ENCODE measurements around the gene FAM217B.

FAM217B gene

DNA sequence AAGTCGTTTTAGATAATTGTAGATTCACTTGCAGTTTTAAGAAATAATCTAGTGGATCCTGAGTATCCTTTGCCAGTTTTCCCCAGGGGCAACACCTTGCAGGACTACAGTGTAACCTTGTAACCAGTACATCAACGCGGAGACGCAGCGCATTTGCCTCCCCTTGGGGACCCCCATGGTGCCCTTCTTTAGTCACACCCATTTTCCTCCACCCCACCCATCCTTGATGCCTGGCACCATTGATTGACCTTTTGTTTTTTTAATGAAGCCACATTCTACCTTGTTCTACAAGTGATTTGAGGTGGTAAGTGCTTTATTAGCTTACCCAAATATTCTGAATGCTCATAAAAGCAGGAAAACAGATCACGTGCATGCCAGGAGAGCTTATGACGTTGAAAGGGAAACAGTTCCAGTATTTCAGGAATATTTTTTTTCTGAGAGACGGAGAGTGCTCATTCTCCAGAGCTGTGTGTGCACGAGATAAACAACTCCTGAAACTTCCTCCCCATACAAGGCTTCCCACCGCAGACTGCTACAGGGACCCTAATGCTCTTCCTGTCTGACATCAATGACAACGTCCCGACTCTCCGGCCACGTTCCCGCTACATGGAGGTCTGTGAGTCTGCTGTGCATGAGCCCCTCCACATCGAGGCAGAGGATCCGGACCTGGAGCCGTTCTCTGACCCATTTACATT lies 53.7 kb downstream of the FAM217B start:
- H3K4me3 ChIP-seq (ENCODE audit: low read depth in 1 of 2, low read length in 1 of 2), result peak overlapping the region; percentile 11 to 32
- no peaks in the 10 kb centered on the region for H3K9me3 ChIP-seq
- H3K4me1 ChIP-seq (ENCODE audit: control insufficient read depth in 1 of 2, insufficient read depth in 1 of 2, low read depth in 1 of 2, low read length in 1 of 2), result peaks cover 35 to 48% of the 10 kb centered on the region in 2 experiments
- no peaks in the 10 kb centered on the region for H3K36me3 ChIP-seq
- no peaks in the 10 kb centered on the region for H3K27me3 ChIP-seq
- peak overlapping the region; percentile 37 for H3K27ac ChIP-seq
- no peak for TF ChIP-seq CTCF (IDR thresholded peaks at IDR 0.05)

DNA sequence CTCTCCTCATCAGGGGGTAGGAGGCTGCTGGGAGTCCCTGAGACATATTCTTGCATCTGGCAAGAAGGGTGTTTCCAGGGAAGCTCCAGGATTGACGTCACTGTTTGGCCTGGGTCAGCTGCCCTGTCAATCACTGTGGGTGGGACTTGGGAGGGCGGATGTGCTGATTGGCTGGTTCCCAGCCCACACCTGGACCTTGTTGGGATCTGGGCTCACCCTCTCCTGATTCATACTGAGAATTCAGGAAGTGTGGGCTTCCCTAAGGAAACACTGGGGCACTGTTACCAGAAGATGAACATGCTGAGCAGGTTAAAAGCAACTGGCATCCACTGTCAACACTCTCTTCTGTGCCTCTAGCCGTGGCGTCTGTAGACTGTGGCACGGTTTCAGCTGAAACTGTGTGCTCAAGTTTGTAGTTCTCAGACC lies 54.5 kb downstream of the FAM217B start:
- Histone ChIP-seq H3K4me1 (ENCODE audit: control insufficient read depth in 1 of 2, insufficient read depth in 1 of 2, low read depth in 1 of 2, low read length in 1 of 2) (peaks cover 34 to 46% of the 10 kb centered on the region in 2 experiments), H3K4me3 (ENCODE audit: low read depth in 1 of 2, low read length in 1 of 2) (peak overlapping the region in 1 of 2 experiments; percentile 32), H3K27me3 (no peaks in the 10 kb centered on the region), H3K36me3 (no peaks in the 10 kb centered on the region), H3K27ac (peak overlapping the region; percentile 33), H3K9me3 (no peaks in the 10 kb centered on the region)
- no peak for TF ChIP-seq CTCF (IDR thresholded peaks at IDR 0.05)

GRCh38 chr20:59996108-59996507 lies 55.9 kb downstream of the FAM217B start:
- no peak for TF ChIP-seq CTCF (IDR thresholded peaks at IDR 0.05)
- no peaks in the 10 kb centered on the region for H3K27me3 ChIP-seq
- no peak overlapping the region for H3K27ac ChIP-seq
- H3K36me3 ChIP-seq, result no peaks in the 10 kb centered on the region
- H3K4me1 ChIP-seq (ENCODE audit: control insufficient read depth in 1 of 2, insufficient read depth in 1 of 2, low read depth in 1 of 2, low read length in 1 of 2), result peaks cover 27 to 42% of the 10 kb centered on the region in 2 experiments
- H3K4me3 ChIP-seq (ENCODE audit: low read depth in 1 of 2, low read length in 1 of 2), result no peak overlapping the region
- H3K9me3 ChIP-seq, result no peaks in the 10 kb centered on the region

DNA sequence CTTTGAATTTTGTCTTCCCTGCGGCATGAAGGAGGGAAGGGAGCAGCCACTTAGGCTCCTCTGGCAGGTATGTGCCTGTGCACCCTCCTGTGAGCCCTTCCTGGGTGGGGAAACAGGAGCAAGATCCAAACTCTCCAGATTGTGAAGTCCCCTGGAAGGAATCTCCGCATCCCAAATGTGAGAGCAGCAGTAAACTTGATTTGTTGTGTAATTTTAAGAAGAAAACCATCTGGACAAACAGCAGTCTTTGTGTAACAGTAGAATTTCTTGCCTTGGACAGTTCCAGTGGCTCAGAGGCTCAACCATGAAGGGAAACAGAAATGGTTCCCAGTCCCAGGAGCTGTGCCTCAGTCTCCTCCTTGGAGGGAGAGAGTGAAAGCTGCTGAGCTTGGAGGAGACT lies 57.7 kb downstream of the FAM217B start:
- no peaks in the 10 kb centered on the region for H3K27me3 ChIP-seq
- peaks cover 15 to 25% of the 10 kb centered on the region in 2 experiments for H3K4me1 ChIP-seq (ENCODE audit: control insufficient read depth in 1 of 2, insufficient read depth in 1 of 2, low read depth in 1 of 2, low read length in 1 of 2)
- no peaks in the 10 kb centered on the region for H3K36me3 ChIP-seq
- no peak for TF ChIP-seq CTCF (IDR thresholded peaks at IDR 0.05)
- no peaks in the 10 kb centered on the region for H3K9me3 ChIP-seq
- no peak overlapping the region for H3K27ac ChIP-seq
- no peak overlapping the region for H3K4me3 ChIP-seq (ENCODE audit: low read depth in 1 of 2, low read length in 1 of 2)
